Ovary (tissue), 3 donors: Measurements from ENCODE around the gene CPD.

Source experiments
- CTCF ChIP-seq, 3 donors: fragments of 450-650 bp in 2 of 3; fragments of 200-600 bp in 1 of 3; IDR thresholded peaks; one replicate each; pipeline versions ENCODE4 v1.5.1 to v1.8.0; 2016 to 2022; ENCODE audit warnings: antibody characterized with exemption in 3 of 3, mild to moderate bottlenecking in 1 of 3
- EP300 ChIP-seq: sonication (generic); formaldehyde crosslinking; IDR thresholded peaks from one replicate; pipeline ENCODE4 v1.6.1; 2017; ENCODE audit warnings: antibody characterized with exemption
- POLR2A ChIP-seq: fragments of 450-650 bp; IDR thresholded peaks from one replicate; pipeline ENCODE4 v1.6.1; 2017; ENCODE audit warnings: antibody characterized with exemption, mild to moderate bottlenecking, moderate library complexity
- donor health status: DM: no; HTN: no; CAD: no.

DNA sequence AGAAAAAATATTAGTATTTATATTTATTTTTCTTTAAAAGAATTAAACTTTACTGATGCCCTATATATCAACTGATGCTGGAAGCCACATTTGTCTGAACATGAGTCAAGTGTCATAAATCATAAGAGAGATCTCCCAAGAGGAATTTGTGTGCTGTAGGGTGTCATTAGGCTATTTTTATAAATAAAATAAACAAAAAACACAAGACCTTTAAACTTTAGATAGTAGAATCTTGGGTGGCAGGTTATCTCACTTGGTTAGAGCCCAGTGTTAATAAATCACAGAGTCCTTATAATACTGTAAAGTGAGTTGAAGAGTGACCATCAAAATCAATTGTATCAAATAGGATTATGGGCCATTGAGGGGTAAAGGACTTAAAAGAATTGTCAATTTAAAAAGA, 21.3 kb upstream of the CPD start:
- TF ChIP-seq CTCF (IDR thresholded peaks at IDR 0.05) (no peak), POLR2A (no peak), EP300 (no peak)
